HG02759 (cell line): ENCODE results near the gene MAP7D2.

Source experiments
- ATAC-seq: cut with Tn5 transposase; IDR thresholded peaks from one replicate; pipeline ENCODE4 v1.9.1; 2021; ENCODE audit warnings: mild to moderate bottlenecking, moderate library complexity; ENCODE audit not compliant: unreplicated experiment

MAP7D2 gene

DNA sequence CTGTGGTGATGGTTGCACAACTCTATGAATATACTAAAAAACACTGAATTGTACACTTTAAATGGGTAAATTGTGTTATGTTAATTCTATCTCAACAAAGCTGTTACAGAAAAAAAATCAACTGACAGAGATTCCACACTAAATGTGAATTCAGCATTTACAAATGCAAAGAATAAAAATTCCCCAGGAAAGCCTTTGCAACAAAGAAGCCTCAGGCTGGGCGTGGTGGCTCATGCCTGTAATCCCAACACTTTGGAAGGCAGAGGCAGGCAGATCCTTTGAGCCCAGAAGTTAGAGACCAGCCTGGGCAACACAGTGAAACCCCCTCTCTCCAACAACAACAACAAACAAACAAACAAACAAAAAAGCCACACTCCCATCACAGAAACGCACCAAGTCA is 134.8 kb downstream of the MAP7D2 start:
- no peak for ATAC-seq

DNA sequence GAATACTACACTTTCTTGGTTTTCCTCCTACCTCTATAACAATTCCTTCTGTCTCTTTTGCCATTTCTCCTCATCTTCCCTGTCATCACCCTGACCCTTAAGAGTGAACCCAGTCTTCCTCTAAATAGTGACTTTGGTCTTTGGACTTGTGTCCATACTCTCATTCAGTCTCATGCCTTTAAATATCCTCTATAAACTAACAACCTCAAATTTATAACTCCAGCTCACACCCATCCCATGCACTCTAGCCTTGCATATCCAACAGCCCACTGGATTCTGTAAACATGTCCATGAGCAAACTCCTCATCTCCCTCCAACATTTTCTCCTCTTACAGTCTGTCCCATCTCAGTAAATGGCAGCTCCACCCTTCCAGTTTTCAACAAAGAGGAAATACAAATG is 140.9 kb downstream of the MAP7D2 start:
- ATAC-seq, result no peak

- ATAC-seq, result no peak
Observed at GRCh38 chrX:19972984-19973383, 143.7 kb downstream of the MAP7D2 start.

DNA sequence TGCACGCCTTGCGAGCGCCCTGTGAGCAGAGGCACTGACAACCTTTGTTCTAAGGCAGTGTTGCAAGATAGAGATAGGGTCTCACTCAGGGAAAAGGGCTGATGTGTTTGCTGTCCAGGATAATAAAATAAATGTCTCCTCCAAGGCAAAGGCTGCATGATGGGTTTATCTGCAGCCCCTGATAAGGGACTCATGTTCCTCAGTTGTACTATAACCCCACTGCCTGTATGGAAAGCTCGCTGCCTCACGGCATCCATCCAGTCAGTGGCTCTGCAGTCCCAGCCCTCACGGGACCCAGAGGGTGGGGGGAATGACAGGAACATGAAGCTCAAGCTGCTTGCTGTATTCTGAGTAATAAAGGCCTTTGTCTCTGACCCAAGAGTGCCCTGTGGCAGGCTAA is 148.4 kb downstream of the MAP7D2 start:
- no peak for ATAC-seq

GRCh38 chrX:19966056-19966455 is 150.7 kb downstream of the MAP7D2 start:
- no peak for ATAC-seq

- peak; percentile 90 for ATAC-seq
Observed at GRCh38 chrX:19964017-19964710, 152.5 kb downstream of the MAP7D2 start.

DNA sequence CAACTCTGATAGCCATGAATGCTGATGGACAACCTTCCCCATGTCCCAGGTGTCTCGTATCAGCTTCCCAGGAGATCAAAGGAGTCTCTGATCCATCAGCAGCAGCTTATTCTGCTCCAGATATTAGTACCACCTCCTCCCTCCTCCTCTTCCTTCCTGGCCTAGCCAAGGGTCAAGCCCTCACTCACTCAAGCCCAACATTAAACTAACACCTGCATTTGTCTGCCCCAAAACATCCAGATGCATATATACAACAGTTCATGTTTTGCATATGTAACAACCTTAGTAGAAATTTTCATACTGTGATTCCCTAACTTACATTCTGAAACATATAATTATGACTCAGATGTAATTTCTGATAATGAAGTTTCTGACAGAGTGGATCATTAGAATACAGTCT is 155.8 kb downstream of the MAP7D2 start:
- no peak for ATAC-seq

DNA sequence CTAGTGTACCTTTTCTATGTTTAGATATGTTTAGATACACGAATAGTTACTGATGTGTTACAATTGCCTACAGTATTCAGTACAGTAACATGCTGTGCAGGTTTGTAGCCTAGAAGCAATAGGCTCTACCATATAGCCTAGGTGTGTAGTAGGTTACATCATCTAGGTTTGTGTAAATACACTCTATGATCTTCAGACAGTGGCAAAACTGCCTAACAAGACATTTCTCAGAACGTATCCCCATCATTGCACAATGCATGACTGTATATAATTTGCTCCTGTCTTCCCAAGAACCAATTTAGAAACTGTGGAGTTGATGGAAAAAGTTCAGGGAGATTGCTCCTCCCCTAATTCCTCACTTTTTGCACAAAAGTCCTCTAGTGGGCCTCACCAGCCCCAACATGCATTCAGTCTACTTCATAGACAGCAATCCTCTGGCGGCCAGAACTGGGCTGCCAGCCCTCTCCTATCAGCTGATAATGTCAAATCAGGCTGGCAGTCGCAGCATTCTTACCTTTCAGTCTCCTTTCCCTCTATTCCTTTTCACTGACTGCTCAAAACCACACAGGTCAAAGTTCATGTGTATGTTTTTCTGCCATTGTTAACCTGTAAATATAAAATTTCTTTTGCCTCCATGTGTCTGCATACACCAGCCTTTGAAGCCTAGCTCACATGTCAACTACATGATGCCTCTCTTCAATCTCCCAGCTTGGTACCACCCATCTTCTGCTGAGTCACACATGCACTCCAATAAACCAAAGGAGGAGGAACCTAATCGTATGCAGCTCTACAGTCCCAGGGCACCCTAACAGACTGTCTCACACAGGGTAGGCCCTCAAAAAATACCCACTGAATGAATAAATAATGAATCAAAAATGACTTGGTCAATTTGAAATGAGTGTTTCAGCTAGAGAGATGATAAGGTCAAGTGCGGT is 157.9 kb downstream of the MAP7D2 start:
- ATAC-seq, result no peak

DNA sequence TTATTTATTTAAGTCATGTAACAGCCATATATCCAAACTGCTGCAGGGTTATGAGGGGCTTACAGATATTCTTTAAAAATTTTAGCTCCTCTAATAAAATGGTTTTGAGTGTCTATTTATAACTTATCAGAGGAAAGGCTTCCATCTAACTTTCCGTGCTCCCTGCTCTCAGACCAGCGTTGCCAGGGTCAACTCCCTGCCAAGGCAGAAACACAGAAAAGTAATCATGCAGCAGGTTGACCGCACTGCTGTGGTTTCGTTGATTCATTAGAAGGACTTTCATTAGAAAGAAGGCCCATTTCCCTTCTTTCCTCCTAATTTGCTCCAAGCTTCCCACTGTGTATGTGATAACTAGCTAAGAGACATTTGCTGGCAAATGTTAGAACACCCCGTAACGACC is 159.8 kb downstream of the MAP7D2 start:
- ATAC-seq, result no peak
